PC-9 (cell line): ENCODE data around the gene PTPRA. TPM values are rescaled to one million over a fixed set of nuclear protein-coding genes. Genes with fewer than 3 reads are reported as not detected.

ENCODE experiments used
- BruUV-seq: library from RNA; stranded (reverse); fragments of 400-500 nt; replicated peaks from 2 replicates; lab custom pipeline; 2021; lab: Mats Ljungman, UMichigan
- CTCF ChIA-PET: fragments of 300-600 bp; sonication (Branson Sonifier 250); formaldehyde crosslinking; loops from one replicate; lab custom pipeline; 2022; ENCODE audit warnings: antibody characterized with exemption; lab: Charles Lee
- POLR2A ChIA-PET: fragments of 300-600 bp; sonication (Branson Sonifier 250); formaldehyde crosslinking; loops from one replicate; lab custom pipeline; 2022; ENCODE audit warnings: antibody characterized with exemption; ENCODE audit not compliant: unreplicated experiment; lab: Charles Lee
- DNase-seq, 2 experiments: peaks; one replicate each; pipeline versions ENCODE4 v3.0.0 to v3.0.0-alpha.2; 2015 to 2022; ENCODE audit warnings: mixed read lengths in 1 of 2
- H2AFZ ChIP-seq: fragments of 200-600 bp; sonication (generic); 2 replicates; pipeline ENCODE4 v1.8.1; 2017; ENCODE audit warnings: antibody characterized with exemption
- H3F3A ChIP-seq: fragments of 200-600 bp; sonication (generic); 2 replicates; pipeline ENCODE4 v1.8.1; 2017; ENCODE audit warnings: antibody characterized with exemption, mild to moderate bottlenecking, low read depth; ENCODE audit not compliant: insufficient read depth
- H3K27ac ChIP-seq: fragments of 200-600 bp; sonication (generic); 2 replicates; pipeline ENCODE4 v1.6.1; 2016; ENCODE audit warnings: mixed run types
- H3K27me3 ChIP-seq: fragments of 200-600 bp; sonication (generic); 2 replicates; pipeline ENCODE4 v1.6.1; 2016; ENCODE audit warnings: low read depth, mixed run types; ENCODE audit not compliant: insufficient read depth
- H3K36me3 ChIP-seq: fragments of 200-600 bp; sonication (generic); 2 replicates; pipeline ENCODE4 v1.6.1; 2016; ENCODE audit warnings: low read depth, mixed run types
- H3K4me1 ChIP-seq: fragments of 200-600 bp; sonication (generic); replicated peaks from 2 replicates; pipeline ENCODE4 v1.6.1; 2016; ENCODE audit warnings: mixed run types; ENCODE audit not compliant: insufficient read depth
- H3K4me2 ChIP-seq: fragments of 200-600 bp; sonication (generic); 2 replicates; pipeline ENCODE4 v1.6.1; 2017; ENCODE audit warnings: mixed run types
- H3K4me3 ChIP-seq: fragments of 200-600 bp; sonication (generic); 2 replicates; pipeline ENCODE4 v1.6.1; 2016; ENCODE audit warnings: mixed run types
- H3K79me2 ChIP-seq: fragments of 200-600 bp; sonication (generic); 2 replicates; pipeline ENCODE4 v1.6.1; 2017; ENCODE audit warnings: low read depth, mixed run types
- H3K9me2 ChIP-seq: fragments of 200-600 bp; sonication (generic); 2 replicates; pipeline ENCODE4 v1.8.1; 2017; ENCODE audit warnings: mild to moderate bottlenecking; ENCODE audit not compliant: insufficient read depth
- H3K9me3 ChIP-seq: fragments of 200-600 bp; sonication (generic); 2 replicates; pipeline ENCODE4 v1.8.1; 2016; ENCODE audit warnings: low read depth; ENCODE audit not compliant: insufficient read depth
- H4K20me1 ChIP-seq: fragments of 200-600 bp; sonication (generic); 2 replicates; pipeline ENCODE4 v1.8.1; 2017; ENCODE audit not compliant: insufficient read depth
- EZH2 ChIP-seq: fragments of 200-600 bp; sonication (generic); IDR thresholded peaks from 2 replicates; pipeline ENCODE4 v1.8.0; 2017; ENCODE audit warnings: antibody characterized with exemption, low read depth
- intact Hi-C: fragments of 100-400 bp; cut with micrococcal nuclease; formaldehyde crosslinking; loops from one replicate; pipeline ENCODE4 v1.10.0; 2022; ENCODE audit not compliant: unreplicated experiment
- total RNA-seq: library from RNA; stranded (reverse); gene quantifications from 2 replicates; pipeline ENCODE4 v1.2.3, GENCODE V29; 2021
- TF ChIP-seq, protein P1 (sequence below): fragments of 200-600 bp; sonication (generic); conservative IDR thresholded peaks from 2 replicates; pipeline ENCODE4 v1.6.1; 2017; ENCODE audit warnings: mixed run types, antibody characterized with exemption, mild to moderate bottlenecking, moderate library complexity

PTPRA gene
- total RNA-seq, 1 experiment from 2014 or later = 48.8 TPM

DNA sequence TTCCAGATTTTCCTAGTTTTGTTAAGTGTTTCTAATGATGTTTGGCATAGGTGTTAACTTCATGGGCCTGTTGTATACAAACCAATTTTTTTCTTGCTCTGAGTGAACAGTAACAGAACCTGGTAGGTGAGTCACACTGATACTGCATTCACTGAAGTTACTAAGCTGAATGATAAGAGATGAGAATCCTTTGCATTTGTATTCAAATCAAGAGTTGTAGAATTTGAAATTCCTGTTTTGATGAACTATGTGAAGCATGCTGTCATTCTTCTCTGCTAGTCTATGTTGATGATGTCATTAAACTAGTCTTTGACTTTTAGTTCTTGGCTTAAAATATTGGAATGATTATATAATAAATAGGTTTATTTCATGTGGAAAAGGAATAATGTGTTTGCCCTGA lies 37.9 kb downstream of the PTPRA start:
- Histone ChIP-seq H2AFZ (no peak overlapping the region), H3K9me3 (no peaks in the 10 kb centered on the region), H3K4me2 (no peak overlapping the region), H3K4me3 (no peak overlapping the region), H4K20me1 (peaks cover 8% of the 10 kb centered on the region; the same call in 1 of the 2 replicates), H3K27me3 (no peaks in the 10 kb centered on the region), H3K9me2 (no peaks in the 10 kb centered on the region), H3K27ac (no peak overlapping the region), H3K4me1 (no peaks in the 10 kb centered on the region), H3K36me3 (no peaks in the 10 kb centered on the region), H3K79me2 (0 out of 2 replicates have a peak, but pooled peaks cover under 1% of the 10 kb centered on the region), H3F3A (no peaks in the 10 kb centered on the region)
- no TSS peak for BruUV-seq
- ChIA-PET POLR2A (interaction anchor here (0.7 kb wide), 1 partner anchor 52 kb away, joined by 3 read pairs; no protein-coding TSS in a partner anchor), CTCF (no interaction called here)
- DNase-seq = peak in 1 of 2 experiments; percentile 42
- intact Hi-C loops = no loop called here
- TF ChIP-seq, protein P1, sequence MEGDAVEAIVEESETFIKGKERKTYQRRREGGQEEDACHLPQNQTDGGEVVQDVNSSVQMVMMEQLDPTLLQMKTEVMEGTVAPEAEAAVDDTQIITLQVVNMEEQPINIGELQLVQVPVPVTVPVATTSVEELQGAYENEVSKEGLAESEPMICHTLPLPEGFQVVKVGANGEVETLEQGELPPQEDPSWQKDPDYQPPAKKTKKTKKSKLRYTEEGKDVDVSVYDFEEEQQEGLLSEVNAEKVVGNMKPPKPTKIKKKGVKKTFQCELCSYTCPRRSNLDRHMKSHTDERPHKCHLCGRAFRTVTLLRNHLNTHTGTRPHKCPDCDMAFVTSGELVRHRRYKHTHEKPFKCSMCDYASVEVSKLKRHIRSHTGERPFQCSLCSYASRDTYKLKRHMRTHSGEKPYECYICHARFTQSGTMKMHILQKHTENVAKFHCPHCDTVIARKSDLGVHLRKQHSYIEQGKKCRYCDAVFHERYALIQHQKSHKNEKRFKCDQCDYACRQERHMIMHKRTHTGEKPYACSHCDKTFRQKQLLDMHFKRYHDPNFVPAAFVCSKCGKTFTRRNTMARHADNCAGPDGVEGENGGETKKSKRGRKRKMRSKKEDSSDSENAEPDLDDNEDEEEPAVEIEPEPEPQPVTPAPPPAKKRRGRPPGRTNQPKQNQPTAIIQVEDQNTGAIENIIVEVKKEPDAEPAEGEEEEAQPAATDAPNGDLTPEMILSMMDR = no peak
- TF ChIP-seq EZH2 = no peak

DNA sequence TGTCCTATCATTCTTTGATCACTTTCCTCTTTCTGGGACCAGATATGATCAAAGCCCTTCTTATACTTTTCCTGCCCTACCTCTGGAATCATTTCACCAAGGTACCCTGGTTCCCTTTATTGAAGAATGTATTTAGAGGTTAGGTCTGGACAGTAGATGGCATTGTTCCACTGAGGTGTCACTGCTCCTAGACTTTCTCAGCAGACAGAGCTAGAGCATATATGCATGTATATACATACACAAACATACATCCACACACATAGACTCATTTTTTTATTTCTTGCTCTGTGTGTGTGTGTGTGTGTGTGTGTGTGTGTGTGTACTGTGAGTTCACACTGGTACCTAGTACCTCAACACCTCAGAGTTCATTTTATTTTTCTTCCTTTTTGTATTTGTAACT lies 40.9 kb downstream of the PTPRA start:
- intact Hi-C loops = no loop called here
- H3F3A ChIP-seq = no peaks in the 10 kb centered on the region
- DNase-seq = no peak
- no peak overlapping the region for H3K4me3 ChIP-seq
- H3K27me3 ChIP-seq = no peaks in the 10 kb centered on the region
- H3K4me2 ChIP-seq = no peak overlapping the region
- peaks cover 1% of the 10 kb centered on the region; the same call in 1 of the 2 replicates for H3K4me1 ChIP-seq
- H3K27ac ChIP-seq = no peak overlapping the region
- H4K20me1 ChIP-seq = peaks cover 4% of the 10 kb centered on the region; the same call in 1 of the 2 replicates
- no peaks in the 10 kb centered on the region; the same call in 1 of the 2 replicates for H3K79me2 ChIP-seq
- H3K9me2 ChIP-seq = no peaks in the 10 kb centered on the region
- BruUV-seq = no TSS peak
- ChIA-PET CTCF (no interaction called here), POLR2A (no interaction called here)
- H2AFZ ChIP-seq = no peak overlapping the region
- TF ChIP-seq, protein P1 = no peak; the same call in 1 of the 2 replicates
- TF ChIP-seq EZH2 = no peak
- H3K36me3 ChIP-seq = no peaks in the 10 kb centered on the region
- no peaks in the 10 kb centered on the region for H3K9me3 ChIP-seq

DNA sequence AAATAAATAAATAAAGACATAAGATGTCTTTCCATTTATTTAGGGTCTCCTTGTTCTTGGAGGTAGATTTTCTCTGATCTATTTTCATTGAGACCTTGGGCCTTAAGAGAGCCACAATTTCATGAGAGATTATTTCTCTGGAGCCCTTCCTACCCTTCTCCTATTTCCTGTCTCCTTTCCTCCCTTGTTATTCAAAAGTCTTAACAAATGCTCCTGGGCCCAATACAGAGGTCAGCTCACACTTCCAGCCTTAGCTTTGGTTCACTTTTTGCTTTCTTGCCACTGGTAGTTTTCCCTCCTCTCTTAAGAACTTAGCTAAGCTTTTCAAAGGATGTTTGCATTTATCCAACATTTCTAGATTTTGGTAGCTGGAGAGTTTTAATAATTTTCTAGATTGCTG lies 44.0 kb downstream of the PTPRA start:
- intact Hi-C loops = no loop called here
- Histone ChIP-seq H3K27ac (no peak overlapping the region), H3K4me1 (peaks cover 17% of the 10 kb centered on the region), H3F3A (no peaks in the 10 kb centered on the region), H3K9me2 (no peaks in the 10 kb centered on the region), H3K27me3 (no peaks in the 10 kb centered on the region), H3K9me3 (no peaks in the 10 kb centered on the region), H3K79me2 (peaks cover 9% of the 10 kb centered on the region), H3K4me2 (no peak overlapping the region), H2AFZ (no peak overlapping the region), H3K36me3 (no peaks in the 10 kb centered on the region), H3K4me3 (no peak overlapping the region), H4K20me1 (no peaks in the 10 kb centered on the region)
- no peak for DNase-seq
- ChIA-PET POLR2A (no interaction called here), CTCF (no interaction called here)
- no TSS peak for BruUV-seq
- TF ChIP-seq EZH2 = no peak
- TF ChIP-seq, protein P1 = no peak
